Right kidney (tissue), 9 donors: ENCODE data around the gene KCNJ5.

ENCODE experiments used
- DNase-seq: peaks from one replicate; pipeline ENCODE4 v3.0.0-alpha.2; 2016
- long read RNA-seq, 8 donors: transcript quantifications; one replicate each; lab custom pipeline, GENCODE V29; 2026

KCNJ5 gene
- long read RNA-seq, donor 1, partial matches to known transcripts, result 0 of 1 reads
- long read RNA-seq, donor 1, other reads (novel, unspliced or antisense), result 0 of 1 reads
- long read RNA-seq, donor 2, full-length matches to known transcripts, result 2 of 2 reads
- long read RNA-seq, donor 2, partial matches to known transcripts, result 0 of 2 reads
- long read RNA-seq, donor 2, other reads (novel, unspliced or antisense), result 0 of 2 reads
- long read RNA-seq, donor 3, full-length matches to known transcripts, result 3 of 3 reads
- long read RNA-seq, donor 3, partial matches to known transcripts, result 0 of 3 reads
- long read RNA-seq, donor 3, other reads (novel, unspliced or antisense), result 0 of 3 reads
- long read RNA-seq, donor 4, full-length matches to known transcripts, result 2 of 2 reads
- long read RNA-seq, donor 4, partial matches to known transcripts, result 0 of 2 reads
- long read RNA-seq, donor 4, other reads (novel, unspliced or antisense), result 0 of 2 reads
- long read RNA-seq, donor 5, full-length matches to known transcripts, result 2 of 2 reads
- long read RNA-seq, donor 5, partial matches to known transcripts, result 0 of 2 reads
- long read RNA-seq, donor 5, other reads (novel, unspliced or antisense), result 0 of 2 reads
- long read RNA-seq, donor 6, full-length matches to known transcripts, result 2 of 2 reads
- long read RNA-seq, donor 6, partial matches to known transcripts, result 0 of 2 reads
- long read RNA-seq, donor 6, other reads (novel, unspliced or antisense), result 0 of 2 reads
- long read RNA-seq, donor 7, partial matches to known transcripts, result 6 of 7 reads
- long read RNA-seq, donor 7, other reads (novel, unspliced or antisense), result 0 of 7 reads
- long read RNA-seq, donor 8, result 0 reads

DNA sequence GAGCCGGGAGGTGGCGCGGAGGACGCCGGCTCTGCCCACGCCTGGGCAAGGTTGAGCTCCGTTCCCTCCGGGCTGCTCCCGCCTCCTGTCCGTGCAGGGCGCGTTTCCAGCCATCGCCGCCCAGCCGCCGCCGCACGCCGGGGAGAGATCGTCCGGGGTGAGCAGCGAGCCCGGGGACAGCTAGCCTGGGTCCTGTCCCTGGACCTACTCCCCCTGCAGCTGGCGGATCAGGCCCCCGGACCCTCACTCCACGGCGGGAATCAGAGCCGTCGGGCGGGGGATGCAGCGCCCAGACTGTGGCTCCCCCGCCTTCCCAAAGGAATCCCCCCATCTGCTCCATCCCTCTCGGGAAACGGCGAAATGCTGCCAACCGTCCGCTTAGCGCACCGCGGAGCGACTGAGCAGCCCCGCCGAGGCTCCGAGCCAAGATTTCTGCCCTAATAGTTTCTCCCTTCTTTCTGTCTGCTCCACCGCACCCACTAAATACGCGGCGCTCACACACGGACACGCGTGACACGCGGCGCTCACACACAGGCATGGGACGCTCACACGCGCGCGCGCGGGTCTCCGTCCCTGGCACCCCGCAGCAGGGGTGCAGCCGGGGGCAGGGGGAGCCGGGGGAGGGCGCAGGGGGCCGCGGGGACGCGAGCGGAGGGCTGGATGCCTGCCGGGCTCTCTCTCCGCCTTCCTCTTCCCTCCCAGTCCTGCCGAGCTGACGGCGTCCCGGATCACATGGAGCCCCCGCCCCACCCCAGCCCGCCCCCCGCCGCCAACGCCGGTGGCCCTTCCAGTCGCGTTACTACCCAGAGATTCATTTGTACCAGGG is at the start of gene KCNJ5:
Gene KCNJ5 (plus strand): TSS at position 814 of the 826 bp plus-strand sequence. CDS start 19,918 bp downstream, outside the sequence.
- DNase-seq, result peak; percentile 84

DNA sequence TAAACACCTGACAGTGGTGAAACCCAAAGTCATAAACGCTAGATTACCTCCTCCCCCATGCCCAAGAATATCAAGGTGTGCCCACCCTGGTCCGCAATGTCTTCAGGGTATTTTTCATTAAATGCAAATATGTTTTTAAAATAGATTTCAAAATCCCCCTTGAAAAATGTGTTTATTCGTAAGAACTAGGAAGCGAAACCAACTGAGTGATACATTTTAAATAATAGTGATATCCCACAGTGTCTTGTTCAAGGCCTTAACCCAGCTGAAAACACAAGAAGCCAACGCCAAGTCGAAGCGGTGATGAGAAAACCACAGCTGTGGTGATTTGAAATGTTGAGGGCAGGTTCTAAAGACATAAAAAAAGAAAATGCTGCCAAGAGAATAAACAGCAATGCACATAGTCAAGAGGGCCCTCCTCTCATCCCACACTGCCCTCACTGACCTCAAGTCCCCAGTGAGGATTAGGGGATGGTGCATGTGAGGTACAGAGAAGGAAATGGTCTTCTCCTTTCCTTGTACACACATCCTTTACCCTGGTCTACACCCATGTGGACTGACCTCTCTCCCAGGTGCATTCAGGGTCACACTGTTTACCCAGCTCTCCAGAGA is 49.6 kb upstream of the KCNJ5 start:
- DNase-seq, result no peak

DNA sequence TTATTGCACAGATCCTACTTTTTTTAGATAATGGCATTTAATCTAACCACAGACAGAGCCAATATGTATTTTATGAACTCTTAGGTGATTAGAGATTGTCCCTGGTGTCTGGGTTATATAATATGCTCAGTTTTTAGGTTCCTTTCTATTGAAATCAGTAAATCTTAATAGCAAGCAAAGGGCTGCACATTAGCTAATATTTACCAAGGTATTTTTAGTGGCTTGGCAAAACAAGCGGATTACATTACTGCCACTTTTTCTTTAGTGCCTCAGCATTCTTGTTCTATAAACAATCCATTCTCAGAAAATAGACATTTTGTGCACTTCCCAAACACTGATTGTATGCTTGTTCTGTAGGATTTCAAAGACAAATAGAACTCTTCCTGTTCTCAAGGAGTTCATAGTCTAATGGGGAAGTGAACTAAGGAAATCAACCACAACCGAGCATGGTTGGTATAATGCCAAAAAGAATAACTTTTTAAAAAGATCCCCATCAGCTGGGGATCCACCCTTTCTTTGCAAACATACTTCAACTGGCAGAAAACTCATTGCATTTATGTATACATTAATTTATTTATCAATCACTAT is 47.9 kb upstream of the KCNJ5 start:
- no peak for DNase-seq

DNA sequence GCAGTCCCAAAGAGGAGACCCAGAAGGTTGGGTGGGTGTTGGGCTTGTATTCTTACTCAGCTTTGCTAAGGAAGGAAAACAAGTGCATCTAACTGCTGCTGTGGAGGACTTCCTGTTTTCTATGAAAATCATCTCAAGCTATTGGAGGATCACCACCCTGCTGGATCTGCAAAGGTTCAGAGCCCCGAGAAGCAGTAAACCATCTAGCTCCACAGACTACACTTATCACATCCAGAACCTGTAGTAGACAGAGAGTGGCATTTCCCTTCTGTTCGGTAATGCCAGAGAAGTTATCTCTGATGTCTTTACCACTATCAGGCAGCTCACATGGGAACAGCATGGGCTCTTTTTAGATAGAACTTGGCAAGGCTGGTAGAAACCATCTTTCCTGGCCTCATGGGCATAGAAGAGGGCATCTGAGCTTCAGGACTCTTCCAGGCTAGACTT is 45.8 kb upstream of the KCNJ5 start:
- no peak for DNase-seq

DNA sequence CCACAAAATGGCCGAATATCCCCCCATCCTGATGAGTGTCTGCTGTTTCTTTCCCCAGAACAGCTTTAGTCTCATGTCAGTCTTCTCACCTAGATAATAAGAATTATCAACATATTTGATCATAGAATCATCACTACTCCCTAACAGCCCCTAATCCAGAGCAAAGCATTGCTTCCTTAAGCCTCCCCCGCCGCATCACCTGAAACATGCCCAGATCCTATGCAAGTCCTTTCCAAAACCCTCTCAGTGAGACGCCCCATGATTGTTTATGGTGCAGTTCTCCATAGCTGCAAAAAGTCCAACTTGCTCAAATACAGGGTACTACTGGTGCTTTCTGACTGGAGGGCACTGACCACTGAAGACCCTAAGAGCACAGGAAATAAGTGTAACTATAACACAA is 44.2 kb upstream of the KCNJ5 start:
- DNase-seq, result no peak

DNA sequence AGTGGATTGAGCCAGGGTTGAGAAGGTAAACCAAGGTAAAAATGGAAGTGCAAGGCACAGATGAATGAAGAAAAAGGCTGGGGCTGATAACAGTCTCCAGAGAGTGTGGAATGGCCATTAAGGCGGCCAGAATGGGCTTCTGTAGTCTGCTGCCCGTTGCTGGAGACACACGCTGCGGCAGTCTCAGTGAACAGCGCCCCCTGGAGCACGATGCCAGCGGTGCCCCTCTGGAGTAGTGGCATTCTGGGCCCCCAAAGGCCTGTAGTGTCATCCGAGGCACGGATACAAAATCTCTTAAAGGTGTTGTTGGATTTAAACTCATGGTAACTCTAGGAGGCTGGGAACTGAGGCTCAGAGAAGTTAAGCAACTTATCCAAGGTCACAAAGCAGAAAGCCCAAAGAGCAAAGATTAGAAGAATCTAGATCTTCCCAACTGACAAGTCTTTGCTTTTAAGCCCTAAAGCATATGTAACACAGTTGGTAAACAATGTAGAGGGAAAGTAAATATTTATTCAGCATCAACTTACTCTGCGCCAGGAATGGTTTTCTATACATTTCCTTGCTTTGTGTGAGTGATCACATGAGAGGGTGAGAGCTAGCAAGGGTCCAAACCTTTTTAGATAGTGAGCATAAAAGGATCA is 42.2 kb upstream of the KCNJ5 start:
- no peak for DNase-seq

DNA sequence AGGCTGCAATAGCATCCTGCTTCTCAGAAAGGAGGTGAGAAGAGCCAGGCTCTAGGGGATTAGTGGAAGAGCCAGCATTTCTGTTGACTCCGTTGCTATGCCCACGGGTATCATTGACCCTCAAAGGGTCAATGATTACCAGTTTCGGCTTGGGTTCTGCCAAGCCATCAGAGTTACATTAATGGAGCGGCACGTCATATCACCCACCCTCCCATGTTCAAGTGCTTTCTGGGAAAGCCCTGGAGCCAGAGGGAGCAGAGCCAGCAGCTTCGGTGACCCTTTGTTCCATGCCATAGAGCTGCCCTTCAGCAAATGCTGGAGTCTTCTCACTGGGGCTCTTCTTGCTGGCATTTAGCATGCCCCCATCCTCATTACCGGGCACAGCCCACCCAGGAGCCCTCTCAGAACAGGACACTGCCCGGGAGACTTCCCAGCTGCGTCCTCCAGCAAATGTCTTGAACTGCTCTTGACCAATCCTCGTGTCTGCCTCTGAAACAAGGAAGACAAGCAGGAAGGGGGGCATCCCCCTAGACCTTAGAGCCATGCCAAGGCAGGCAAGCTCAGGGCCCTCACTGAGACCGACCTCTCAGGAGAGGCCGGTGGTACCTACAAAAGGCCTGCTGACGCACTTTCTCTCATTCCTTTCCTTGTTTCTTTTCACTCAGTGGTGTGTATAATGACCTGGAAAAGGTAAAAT is 38.7 kb upstream of the KCNJ5 start:
- DNase-seq, result no peak

DNA sequence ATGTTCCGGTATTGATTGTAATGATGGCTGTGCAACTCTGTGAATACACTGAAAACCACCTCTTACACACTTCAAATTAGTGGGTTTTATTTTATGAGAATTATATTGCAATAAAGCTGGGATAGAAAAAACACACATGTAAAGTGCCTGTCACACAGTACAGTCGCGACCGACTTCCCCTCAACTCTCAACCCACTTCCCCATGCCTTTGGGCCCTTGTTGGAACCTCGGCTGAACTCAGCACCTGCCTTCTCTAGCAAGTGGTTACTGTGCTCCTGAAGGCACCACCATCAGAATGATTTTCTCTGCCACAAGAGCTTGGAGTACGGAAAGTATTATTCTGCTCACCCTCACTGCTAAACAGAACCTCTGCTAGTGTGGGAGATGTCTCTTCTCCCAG is 37.6 kb upstream of the KCNJ5 start:
- no peak for DNase-seq

DNA sequence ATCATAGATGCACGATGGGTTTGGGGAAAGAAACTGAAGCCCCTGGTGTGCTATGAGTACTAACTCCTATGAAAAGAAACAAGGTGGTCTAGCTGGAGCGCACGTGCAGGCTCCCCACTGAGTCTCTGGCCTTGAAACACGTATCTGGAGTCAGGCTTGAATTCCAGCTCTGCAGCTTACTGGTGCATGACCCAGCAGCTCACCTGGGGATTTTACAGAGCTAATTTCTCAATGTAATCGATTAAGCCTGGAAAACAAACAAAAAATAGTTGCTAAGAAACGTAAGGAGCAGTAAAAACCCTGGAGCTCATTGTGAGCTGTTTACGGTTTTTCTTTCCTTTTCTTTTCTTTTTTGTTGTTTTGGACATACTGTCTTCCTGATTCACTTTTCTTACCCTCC is 36.3 kb upstream of the KCNJ5 start:
- DNase-seq, result no peak

DNA sequence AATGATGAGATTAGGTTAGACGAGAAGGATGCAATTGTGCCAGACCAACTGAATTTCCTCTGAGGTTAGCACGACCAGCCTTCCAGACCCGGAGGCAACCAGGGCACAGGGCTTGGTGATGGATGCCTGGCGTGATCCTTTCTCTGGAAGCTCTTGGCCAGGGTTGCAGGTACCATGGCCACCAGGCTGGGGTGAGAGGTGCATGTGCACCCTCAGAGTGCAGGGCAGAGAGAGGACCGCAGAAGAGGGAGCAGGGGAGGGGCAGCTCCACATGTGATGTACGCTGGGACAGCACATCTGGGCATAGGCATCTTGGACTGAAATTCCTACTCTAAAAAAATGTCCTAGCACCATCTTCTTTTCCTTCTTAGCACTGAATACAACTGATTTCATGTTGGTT is 34.9 kb upstream of the KCNJ5 start:
- DNase-seq, result no peak

DNA sequence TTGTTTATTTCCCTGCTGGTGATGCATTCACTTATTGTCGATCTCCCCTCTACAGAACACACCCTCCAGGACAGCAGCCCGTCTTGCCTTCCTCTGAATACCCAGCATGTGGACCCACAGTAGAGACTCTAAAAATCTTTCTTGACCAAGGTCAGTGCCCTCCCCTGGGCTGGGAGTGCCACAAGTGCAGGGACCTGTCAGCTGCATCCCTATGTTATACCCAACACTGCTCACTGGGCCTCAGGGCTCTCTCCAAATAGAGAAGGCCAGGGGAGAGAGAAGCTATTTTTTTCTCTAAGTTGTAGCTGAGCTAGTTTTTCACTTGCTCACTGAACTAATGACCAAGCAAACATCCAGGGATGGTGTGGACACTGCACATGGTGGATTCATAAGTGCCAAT is 33.8 kb upstream of the KCNJ5 start:
- no peak for DNase-seq

DNA sequence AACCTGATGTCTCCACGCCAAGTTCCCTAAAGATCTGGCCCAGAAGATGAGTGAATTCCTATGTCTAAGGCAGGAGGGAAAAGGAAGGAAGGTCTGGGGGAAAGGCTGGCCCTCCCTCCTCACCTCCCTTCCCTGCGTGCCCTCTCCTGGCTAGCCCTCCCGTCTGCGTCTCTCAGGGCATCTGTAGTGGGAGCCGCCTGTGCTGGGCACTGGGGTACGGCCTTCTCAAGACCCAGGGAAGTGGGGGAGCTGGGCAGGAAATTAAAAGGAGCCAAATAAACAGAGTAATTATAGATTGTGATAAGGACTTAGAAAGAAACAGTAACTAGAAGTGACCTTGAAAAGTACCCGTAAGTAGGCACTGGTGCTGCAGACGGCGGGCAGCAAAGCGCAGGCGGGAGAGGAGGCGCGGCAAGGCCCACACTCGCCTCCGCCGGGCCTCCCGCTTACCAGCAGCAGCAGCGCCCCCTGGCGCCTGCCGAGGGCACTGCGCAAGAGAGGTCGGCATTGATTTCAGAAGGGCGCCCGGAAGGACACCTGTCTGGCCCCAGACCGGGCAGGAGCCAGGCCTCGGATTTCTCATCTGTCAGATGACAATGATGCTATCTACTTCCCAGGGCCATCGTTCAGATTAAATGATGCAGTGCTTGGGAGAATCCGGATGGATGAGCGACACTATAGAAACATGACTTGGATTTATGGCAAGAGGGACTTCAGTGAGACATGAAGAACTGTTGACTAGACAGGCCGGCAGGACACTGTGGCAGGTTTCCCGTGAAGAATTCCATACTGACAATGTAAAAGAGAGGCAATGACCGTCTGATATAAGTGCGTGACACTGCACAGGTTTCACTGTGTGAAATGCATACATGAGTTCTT is 31.4 kb upstream of the KCNJ5 start:
- peak; percentile 82 for DNase-seq

DNA sequence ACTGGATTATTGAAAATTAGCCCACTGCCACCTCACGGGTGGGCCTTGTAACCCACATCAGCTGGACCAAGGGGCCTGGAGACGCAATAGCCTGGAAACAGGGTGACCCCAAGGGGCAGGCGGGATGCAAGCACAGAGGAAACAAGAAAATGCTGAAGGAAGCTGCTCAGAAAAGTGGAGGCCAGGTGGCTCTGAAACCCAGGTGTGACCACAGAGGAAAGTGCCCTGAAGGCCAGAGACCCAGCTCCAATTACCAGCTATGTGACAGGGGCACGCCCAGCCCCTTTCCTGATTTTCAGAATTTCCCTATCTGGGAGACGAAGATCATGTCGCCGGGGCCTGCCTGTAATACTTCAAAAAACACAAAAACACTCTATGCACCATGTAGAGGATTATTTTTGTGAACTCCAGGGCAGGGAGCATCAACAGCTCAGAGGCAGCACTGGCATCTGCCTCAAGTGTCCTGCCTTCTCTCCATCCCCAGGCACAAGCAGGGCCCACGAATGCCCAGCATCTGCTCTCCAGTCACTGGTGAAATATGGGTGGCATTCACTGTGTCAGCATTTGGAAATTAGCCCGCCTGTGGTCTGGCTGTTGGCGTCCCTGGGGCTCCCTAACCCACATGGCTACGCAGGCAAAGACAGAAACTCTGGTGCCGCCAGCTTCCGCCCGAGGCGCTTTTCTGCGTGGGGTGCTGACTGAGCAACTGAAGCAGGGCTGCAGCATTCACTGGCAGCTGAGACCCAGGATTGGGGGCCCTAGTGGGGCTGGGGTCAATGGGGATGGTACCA is 30.4 kb upstream of the KCNJ5 start:
- DNase-seq, result no peak

DNA sequence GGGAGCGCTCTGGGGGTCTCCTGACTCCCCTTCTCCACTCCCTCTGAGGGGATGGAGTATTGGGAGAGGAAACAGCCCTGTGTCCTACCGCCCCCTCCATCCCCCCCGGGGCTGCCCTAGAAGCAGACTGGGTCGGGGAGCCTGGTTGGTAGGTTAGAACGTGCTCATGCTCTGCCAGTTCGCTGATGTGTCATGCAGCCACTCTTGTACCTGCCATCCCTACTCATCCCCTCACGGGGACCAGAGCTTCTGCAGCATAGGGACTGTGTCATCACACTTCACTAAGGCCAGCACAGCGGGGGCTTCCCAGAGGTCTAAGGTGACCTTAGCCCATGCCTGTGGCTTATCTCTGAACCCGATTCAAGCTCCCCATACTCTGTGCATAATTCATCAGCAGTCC is 28.8 kb upstream of the KCNJ5 start:
- DNase-seq, result no peak

DNA sequence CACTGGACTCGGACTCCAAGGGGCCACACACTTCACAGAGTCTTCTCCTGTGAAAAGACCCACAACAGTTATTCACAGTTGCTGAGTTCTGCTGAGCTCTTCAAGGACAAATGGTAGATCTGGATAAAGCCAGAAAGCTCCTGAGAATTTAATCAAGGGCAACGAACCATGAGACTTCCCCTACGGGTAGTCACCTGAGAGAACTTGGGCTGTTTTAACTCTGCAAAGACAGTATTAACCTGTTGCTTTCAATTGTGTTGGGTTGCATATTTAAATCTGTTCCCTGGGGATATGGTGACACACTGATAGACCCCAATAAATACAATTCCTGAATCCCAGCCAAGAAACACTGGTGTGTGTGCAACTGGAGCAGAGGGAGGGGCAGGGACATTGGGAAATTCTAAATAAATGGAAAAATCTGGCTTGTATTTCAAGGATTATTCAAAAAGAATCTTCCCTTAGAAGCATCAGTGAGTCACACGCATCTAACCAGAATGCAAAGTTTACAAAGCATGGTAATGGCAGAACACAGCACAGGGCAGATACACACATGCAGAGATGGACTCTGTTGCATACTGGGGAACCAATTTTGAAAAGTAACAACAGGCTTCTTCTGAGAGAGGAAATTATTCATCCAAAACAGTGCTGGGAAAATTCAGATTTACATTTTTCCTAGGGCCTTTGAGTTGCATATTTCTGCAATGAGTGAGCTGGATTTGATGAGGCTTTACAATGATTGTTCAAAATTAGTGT is 28.1 kb upstream of the KCNJ5 start:
- DNase-seq, result no peak

DNA sequence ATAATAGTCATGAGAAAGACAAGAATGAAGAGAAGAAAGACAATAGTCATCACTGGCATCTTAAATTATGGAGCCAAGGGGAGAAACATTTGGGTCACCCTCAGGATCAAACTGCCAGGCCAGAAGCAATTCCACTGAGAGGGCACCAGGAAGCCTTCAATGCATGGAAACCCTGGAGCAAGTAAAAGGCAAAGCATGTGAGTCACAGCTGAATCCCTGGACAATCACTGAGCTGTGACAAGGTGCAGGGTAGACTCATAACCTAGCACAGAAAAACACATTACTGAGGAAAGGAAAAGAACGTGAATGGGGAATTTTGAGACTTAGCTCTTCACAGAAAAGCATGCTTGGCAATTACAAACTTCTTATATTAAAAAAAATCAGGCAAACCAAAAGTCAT is 25.7 kb upstream of the KCNJ5 start:
- no peak for DNase-seq

DNA sequence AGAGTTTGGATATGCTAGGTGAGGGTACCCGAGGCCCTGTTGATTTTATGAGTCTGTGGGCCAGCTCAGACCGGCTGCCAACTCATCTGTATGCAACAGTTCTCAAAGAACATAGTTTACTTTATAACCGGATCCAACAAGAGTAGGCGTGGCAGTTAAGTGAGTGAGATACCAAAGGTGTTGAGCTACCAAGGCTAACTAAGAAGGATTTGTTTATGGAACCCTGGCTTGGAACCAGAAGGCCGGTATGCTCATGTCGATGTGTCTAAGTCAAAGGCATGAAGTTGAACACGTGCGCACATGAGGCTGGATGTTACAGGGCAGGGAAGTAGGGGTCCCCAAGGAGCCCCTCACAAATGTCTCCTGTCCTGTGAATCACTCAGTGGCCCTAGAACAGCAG is 23.9 kb upstream of the KCNJ5 start, which contains the start of gene KCNJ1:
Gene KCNJ1 (minus strand): TSS at position 20 of the 400 bp plus-strand sequence. CDS start 27,053 bp downstream, outside the sequence.
- DNase-seq, result no peak
